Activated CD4-positive, alpha-beta T cell treated with anti-CD3 and anti-CD28 coated beads for 48 hours (primary cell): ENCODE data around the gene DUX4.
A peak's percentile ranks its signal among the peaks of the same experiment; 100 is the strongest.
"Not testable (repeated sequence)": the region's sequence is repeated elsewhere in the genome, so short reads cannot be mapped to it uniquely, and the experiment has no call there.

Experiments
- DNase-seq: peaks from one replicate; pipeline ENCODE4 v3.0.0-alpha.2; 2020

Gene DUX4

GRCh38 chr4:190173428-190173827 is at the start of gene DUX4:
Gene DUX4, plus strand, starts transcription at chr4:190173774. Its CDS starts 0 bp downstream, at chr4:190173774.
- DNase-seq = not testable (repeated sequence)

- not testable (repeated sequence) for DNase-seq
Measured at GRCh38 chr4:190175436-190175835, 1.9 kb downstream of the DUX4 start.

GRCh38 chr4:190177727-190178605 is 4.4 kb downstream of the DUX4 start:
- peak; percentile 9 for DNase-seq

- not testable (repeated sequence) for DNase-seq
Measured at GRCh38 chr4:190178606-190178990, 5.0 kb downstream of the DUX4 start.

- not testable (repeated sequence) for DNase-seq
Measured at GRCh38 chr4:190179030-190179739, 5.6 kb downstream of the DUX4 start.

- DNase-seq = not testable (repeated sequence)
Measured at GRCh38 chr4:190179740-190180094, 6.1 kb downstream of the DUX4 start.

- DNase-seq = not testable (repeated sequence)
Measured at GRCh38 chr4:190180947-190181346, 7.4 kb downstream of the DUX4 start.

GRCh38 chr4:190181481-190182100 is 8.0 kb downstream of the DUX4 start:
- peak; percentile 11 for DNase-seq

GRCh38 chr4:190203510-190203909 is 29.9 kb downstream of the DUX4 start:
- peak; percentile 2 for DNase-seq
